ENCODE measurements around the gene PARD3.

PARD3 gene

GRCh38 chr10:34109495-34109894 lies 705.6 kb downstream of the PARD3 start:
- DNase-seq: no peak

- DNase-seq: no peak
These were observed 707.2 kb downstream of the PARD3 start for GRCh38 chr10:34107626-34108516.

- no peak for DNase-seq
These were observed 708.7 kb downstream of the PARD3 start for GRCh38 chr10:34106356-34106885.

- DNase-seq: no peak
These were observed 710.1 kb downstream of the PARD3 start for GRCh38 chr10:34104829-34105572.

GRCh38 chr10:34102893-34103506 lies 712.1 kb downstream of the PARD3 start:
- no peak for DNase-seq

GRCh38 chr10:34102237-34102673 lies 712.8 kb downstream of the PARD3 start:
- no peak for DNase-seq

GRCh38 chr10:34101001-34101400 lies 714.1 kb downstream of the PARD3 start:
- DNase-seq: no peak

- DNase-seq: no peak
These were observed 716.1 kb downstream of the PARD3 start for GRCh38 chr10:34098821-34099567.

- no peak for DNase-seq
These were observed 717.4 kb downstream of the PARD3 start for GRCh38 chr10:34097682-34098081.

GRCh38 chr10:34094961-34095360 lies 720.1 kb downstream of the PARD3 start:
- DNase-seq: no peak

- no peak for DNase-seq
These were observed 720.9 kb downstream of the PARD3 start for GRCh38 chr10:34094146-34094696.

GRCh38 chr10:34092891-34093290 lies 722.2 kb downstream of the PARD3 start:
- no peak for DNase-seq

- DNase-seq: no peak
These were observed 723.4 kb downstream of the PARD3 start for GRCh38 chr10:34091635-34092195.

GRCh38 chr10:34089253-34089652 lies 725.8 kb downstream of the PARD3 start:
- DNase-seq: no peak

GRCh38 chr10:34088208-34088794 lies 726.8 kb downstream of the PARD3 start:
- DNase-seq: no peak

- DNase-seq: no peak
These were observed 728.0 kb downstream of the PARD3 start for GRCh38 chr10:34087095-34087418.

- no peak for DNase-seq
These were observed 731.5 kb downstream of the PARD3 start for GRCh38 chr10:34083567-34083966.

- DNase-seq: no peak
These were observed 733.1 kb downstream of the PARD3 start for GRCh38 chr10:34081948-34082347.

GRCh38 chr10:34081347-34081743 lies 733.8 kb downstream of the PARD3 start:
- DNase-seq: no peak

- DNase-seq: no peak
These were observed 734.4 kb downstream of the PARD3 start for GRCh38 chr10:34080485-34081346.

All from NCI-H446 treated with DMSO at 0.1 percent for 48 hours (cell line).